ENCODE measurements around the gene FCN2. TPM values are rescaled to one million over a fixed set of nuclear protein-coding genes. Genes with fewer than 3 reads are reported as not detected.

FCN2 gene
- total and polyA plus RNA-seq, 9 of the 15 experiments (the other 6 are each of a cell fraction or from before 2014, with no cell fraction given) = not detected

- Histone ChIP-seq H3K79me2 (ENCODE audit: control insufficient read depth, insufficient read depth, low read length) (no peaks in the 10 kb centered on the region; the same call in 2 of the 3 replicates), H2AFZ (ENCODE audit: low read depth, low read length) (no peak overlapping the region), H3K9me3 (replicated peaks; ENCODE audit: control insufficient read depth, insufficient read depth, low read depth, low read length) (no peaks in the 10 kb centered on the region), H4K20me1 (replicated peaks; ENCODE audit: control insufficient read depth, insufficient read depth, low read length) (no peaks in the 10 kb centered on the region), H3K27me3 (ENCODE audit: control insufficient read depth in 2 of 2, insufficient read depth in 2 of 2, low read length in 2 of 2) (peaks cover 0 to 29% of the 10 kb centered on the region in 2 experiments; a peak in 2 of 5 replicates), H3K27ac (ENCODE audit: extremely low read depth, low read depth, low read length) (no peak overlapping the region), H3K36me3 (ENCODE audit: control insufficient read depth, insufficient read depth, low read length) (no peaks in the 10 kb centered on the region), H3K4me1 (replicated peaks in 1 of 2; ENCODE audit: control insufficient read depth in 2 of 2, insufficient read depth in 2 of 2, low read length in 2 of 2) (no peaks in the 10 kb centered on the region), H3K9ac (ENCODE audit: insufficient read depth in 1 of 2, low read depth in 2 of 2, low read length in 2 of 2) (no peak overlapping the region), H3K4me3 (no peak overlapping the region), H3K4me2 (ENCODE audit: insufficient read depth, low read length) (no peak overlapping the region), H3K9me1 (ENCODE audit: control insufficient read depth, insufficient read depth, low read length) (no peaks in the 10 kb centered on the region)
- intact Hi-C loops (cut with micrococcal nuclease) (no loop called here), in situ Hi-C loops (cut with MboI) (no loop called here)
- WGBS (ENCODE audit: insufficient coverage, low coverage, missing lambda C conversion rate) = under 1% methylated on average over 24 of the region's 24 CpGs
- POLR2A ChIA-PET = interaction anchor here (1.3 kb wide), 1 partner anchor 12 kb away, joined by 3 read pairs; no protein-coding TSS in a partner anchor
- TF ChIP-seq POLR3G (IDR thresholded peaks at IDR 0.05; ENCODE audit: extremely low read depth, insufficient read length, insufficient replicate concordance) (no peak), CHD2 (IDR thresholded peaks at IDR 0.05; ENCODE audit: low read depth, low read length) (peak; percentile 81), HBP1 (CRISPR knock-in tag; IDR thresholded peaks at IDR 0.05) (no peak), ZNF589 (CRISPR knock-in tag; IDR thresholded peaks at IDR 0.05; ENCODE audit: low read depth) (no peak), ZNF780A (CRISPR knock-in tag; IDR thresholded peaks at IDR 0.05) (no peak), E2F3 (CRISPR knock-in tag; IDR thresholded peaks at IDR 0.05) (no peak), PRDM10 (IDR thresholded peaks at IDR 0.05; ENCODE audit: partially characterized antibody) (peak; percentile 68)
- CTCF ChIA-PET (ENCODE audit: low intra/inter-chr PET ratio) = interaction anchor here (0.7 kb wide), 1 partner anchor 89 kb away, joined by 3 read pairs; no protein-coding TSS in a partner anchor
- DNase-seq (ENCODE audit: extremely low read depth in 1 of 4, low spot score in 3 of 4) (peak in 1 of 4 experiments; percentile 8), FAIRE-seq (no peak), ATAC-seq (no peak)
- BruUV-seq (replicated peaks) = no TSS peak
Measured at GRCh38 chr9:134872482-134873231, 8.0 kb upstream of the FCN2 start.

All from K562 (cell line).